ENCODE measurements around the gene ATF7.

GRCh38 chr12:53593707-53594106, 32.5 kb downstream of the ATF7 start:
- TF ChIP-seq ZNF629 (tag by site-specific recombination; IDR thresholded peaks at IDR 0.05) (no peak), CTCF (tag by site-specific recombination; IDR thresholded peaks at IDR 0.05) (no peak), PATZ1 (tag by site-specific recombination; IDR thresholded peaks at IDR 0.05) (no peak), ZNF510 (tag by site-specific recombination; IDR thresholded peaks at IDR 0.05; ENCODE audit: insufficient replicate concordance) (no peak), ZNF777 (tag by site-specific recombination; IDR thresholded peaks at IDR 0.05; ENCODE audit: borderline replicate concordance) (no peak), ZSCAN30 (tag by site-specific recombination; IDR thresholded peaks at IDR 0.05) (no peak), REPIN1 (tag by site-specific recombination; IDR thresholded peaks at IDR 0.05; ENCODE audit: low read depth) (no peak), ZBTB49 (tag by site-specific recombination; IDR thresholded peaks at IDR 0.05; ENCODE audit: low read depth) (no peak)
- TF ChIP-seq, protein P1, sequence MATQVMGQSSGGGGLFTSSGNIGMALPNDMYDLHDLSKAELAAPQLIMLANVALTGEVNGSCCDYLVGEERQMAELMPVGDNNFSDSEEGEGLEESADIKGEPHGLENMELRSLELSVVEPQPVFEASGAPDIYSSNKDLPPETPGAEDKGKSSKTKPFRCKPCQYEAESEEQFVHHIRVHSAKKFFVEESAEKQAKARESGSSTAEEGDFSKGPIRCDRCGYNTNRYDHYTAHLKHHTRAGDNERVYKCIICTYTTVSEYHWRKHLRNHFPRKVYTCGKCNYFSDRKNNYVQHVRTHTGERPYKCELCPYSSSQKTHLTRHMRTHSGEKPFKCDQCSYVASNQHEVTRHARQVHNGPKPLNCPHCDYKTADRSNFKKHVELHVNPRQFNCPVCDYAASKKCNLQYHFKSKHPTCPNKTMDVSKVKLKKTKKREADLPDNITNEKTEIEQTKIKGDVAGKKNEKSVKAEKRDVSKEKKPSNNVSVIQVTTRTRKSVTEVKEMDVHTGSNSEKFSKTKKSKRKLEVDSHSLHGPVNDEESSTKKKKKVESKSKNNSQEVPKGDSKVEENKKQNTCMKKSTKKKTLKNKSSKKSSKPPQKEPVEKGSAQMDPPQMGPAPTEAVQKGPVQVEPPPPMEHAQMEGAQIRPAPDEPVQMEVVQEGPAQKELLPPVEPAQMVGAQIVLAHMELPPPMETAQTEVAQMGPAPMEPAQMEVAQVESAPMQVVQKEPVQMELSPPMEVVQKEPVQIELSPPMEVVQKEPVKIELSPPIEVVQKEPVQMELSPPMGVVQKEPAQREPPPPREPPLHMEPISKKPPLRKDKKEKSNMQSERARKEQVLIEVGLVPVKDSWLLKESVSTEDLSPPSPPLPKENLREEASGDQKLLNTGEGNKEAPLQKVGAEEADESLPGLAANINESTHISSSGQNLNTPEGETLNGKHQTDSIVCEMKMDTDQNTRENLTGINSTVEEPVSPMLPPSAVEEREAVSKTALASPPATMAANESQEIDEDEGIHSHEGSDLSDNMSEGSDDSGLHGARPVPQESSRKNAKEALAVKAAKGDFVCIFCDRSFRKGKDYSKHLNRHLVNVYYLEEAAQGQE (tag by site-specific recombination; IDR thresholded peaks at IDR 0.05), result no peak

Data from HEK293 (cell line).